ENCODE measurements around the gene LRMDA.

Gene LRMDA

GRCh38 chr10:76088008-76088407, 656.6 kb downstream of the LRMDA start:
- H3K27ac Mint-ChIP-seq = no peak overlapping the region
- no peaks in the 10 kb centered on the region for H3K27me3 Mint-ChIP-seq (ENCODE audit: low read depth)
- H3K36me3 Mint-ChIP-seq (ENCODE audit: low read depth) = no peaks in the 10 kb centered on the region
- no peaks in the 10 kb centered on the region for H3K9me3 Mint-ChIP-seq
- no peaks in the 10 kb centered on the region for H3K4me1 Mint-ChIP-seq (ENCODE audit: low read depth)
- H3K4me3 Mint-ChIP-seq = no peak overlapping the region

- Mint-ChIP-seq H3K4me1 (ENCODE audit: low read depth) (no peaks in the 10 kb centered on the region), H3K9me3 (no peaks in the 10 kb centered on the region), H3K27me3 (ENCODE audit: low read depth) (no peaks in the 10 kb centered on the region), H3K27ac (no peak overlapping the region), H3K4me3 (no peak overlapping the region), H3K36me3 (ENCODE audit: low read depth) (no peaks in the 10 kb centered on the region)
Measured at GRCh38 chr10:76088980-76089379, 657.6 kb downstream of the LRMDA start.

GRCh38 chr10:76089556-76090180, 658.2 kb downstream of the LRMDA start:
- H3K4me1 Mint-ChIP-seq (ENCODE audit: low read depth) = no peaks in the 10 kb centered on the region
- H3K27me3 Mint-ChIP-seq (ENCODE audit: low read depth) = no peaks in the 10 kb centered on the region
- H3K36me3 Mint-ChIP-seq (ENCODE audit: low read depth) = no peaks in the 10 kb centered on the region
- H3K4me3 Mint-ChIP-seq = no peak overlapping the region
- no peak overlapping the region for H3K27ac Mint-ChIP-seq
- H3K9me3 Mint-ChIP-seq = no peaks in the 10 kb centered on the region

GRCh38 chr10:76091926-76092325, 660.5 kb downstream of the LRMDA start:
- H3K4me3 Mint-ChIP-seq = no peak overlapping the region

GRCh38 chr10:76106611-76107010, 675.2 kb downstream of the LRMDA start:
- Mint-ChIP-seq H3K4me1 (ENCODE audit: low read depth) (no peaks in the 10 kb centered on the region), H3K9me3 (peaks cover 6% of the 10 kb centered on the region), H3K27me3 (ENCODE audit: low read depth) (no peaks in the 10 kb centered on the region), H3K36me3 (ENCODE audit: low read depth) (no peaks in the 10 kb centered on the region), H3K27ac (no peak overlapping the region), H3K4me3 (no peak overlapping the region)

More at GRCh38 chr10:76091926-76092325, 660.5 kb downstream of the LRMDA start:
- no peak overlapping the region for H3K27ac Mint-ChIP-seq
- no peaks in the 10 kb centered on the region for H3K27me3 Mint-ChIP-seq (ENCODE audit: low read depth)
- no peaks in the 10 kb centered on the region for H3K4me1 Mint-ChIP-seq (ENCODE audit: low read depth)
- H3K36me3 Mint-ChIP-seq (ENCODE audit: low read depth) = no peaks in the 10 kb centered on the region
- no peaks in the 10 kb centered on the region for H3K9me3 Mint-ChIP-seq

- Mint-ChIP-seq H3K4me1 (ENCODE audit: low read depth) (no peaks in the 10 kb centered on the region), H3K27ac (no peak overlapping the region), H3K27me3 (ENCODE audit: low read depth) (no peaks in the 10 kb centered on the region), H3K4me3 (no peak overlapping the region), H3K9me3 (no peaks in the 10 kb centered on the region), H3K36me3 (ENCODE audit: low read depth) (no peaks in the 10 kb centered on the region)
Measured at GRCh38 chr10:76108563-76109359, 677.3 kb downstream of the LRMDA start.

- Mint-ChIP-seq H3K4me1 (ENCODE audit: low read depth) (no peaks in the 10 kb centered on the region), H3K36me3 (ENCODE audit: low read depth) (no peaks in the 10 kb centered on the region), H3K4me3 (no peak overlapping the region), H3K27ac (no peak overlapping the region), H3K27me3 (ENCODE audit: low read depth) (no peaks in the 10 kb centered on the region), H3K9me3 (no peaks in the 10 kb centered on the region)
Measured at GRCh38 chr10:76111404-76111803, 680.0 kb downstream of the LRMDA start.

GRCh38 chr10:76111986-76112825, 680.8 kb downstream of the LRMDA start:
- Mint-ChIP-seq H3K9me3 (no peaks in the 10 kb centered on the region), H3K27ac (no peak overlapping the region), H3K4me3 (no peak overlapping the region), H3K27me3 (ENCODE audit: low read depth) (no peaks in the 10 kb centered on the region), H3K4me1 (ENCODE audit: low read depth) (no peaks in the 10 kb centered on the region), H3K36me3 (ENCODE audit: low read depth) (no peaks in the 10 kb centered on the region)

GRCh38 chr10:76112826-76113150, 681.4 kb downstream of the LRMDA start:
- no peak overlapping the region for H3K4me3 Mint-ChIP-seq
- no peak overlapping the region for H3K27ac Mint-ChIP-seq
- no peaks in the 10 kb centered on the region for H3K36me3 Mint-ChIP-seq (ENCODE audit: low read depth)
- no peaks in the 10 kb centered on the region for H3K27me3 Mint-ChIP-seq (ENCODE audit: low read depth)
- no peaks in the 10 kb centered on the region for H3K9me3 Mint-ChIP-seq
- no peaks in the 10 kb centered on the region for H3K4me1 Mint-ChIP-seq (ENCODE audit: low read depth)

- H3K9me3 Mint-ChIP-seq = no peaks in the 10 kb centered on the region
- no peaks in the 10 kb centered on the region for H3K4me1 Mint-ChIP-seq (ENCODE audit: low read depth)
- H3K36me3 Mint-ChIP-seq (ENCODE audit: low read depth) = no peaks in the 10 kb centered on the region
- H3K4me3 Mint-ChIP-seq = no peak overlapping the region
- H3K27me3 Mint-ChIP-seq (ENCODE audit: low read depth) = no peaks in the 10 kb centered on the region
- H3K27ac Mint-ChIP-seq = no peak overlapping the region
Measured at GRCh38 chr10:76113952-76114351, 682.5 kb downstream of the LRMDA start.

- Mint-ChIP-seq H3K9me3 (no peaks in the 10 kb centered on the region), H3K27me3 (ENCODE audit: low read depth) (no peaks in the 10 kb centered on the region), H3K4me1 (ENCODE audit: low read depth) (no peaks in the 10 kb centered on the region), H3K4me3 (no peak overlapping the region), H3K36me3 (ENCODE audit: low read depth) (no peaks in the 10 kb centered on the region), H3K27ac (no peak overlapping the region)
Measured at GRCh38 chr10:76114581-76115001, 683.2 kb downstream of the LRMDA start.

- no peaks in the 10 kb centered on the region for H3K27me3 Mint-ChIP-seq (ENCODE audit: low read depth)
- no peak overlapping the region for H3K27ac Mint-ChIP-seq
- H3K4me1 Mint-ChIP-seq (ENCODE audit: low read depth) = no peaks in the 10 kb centered on the region
- H3K36me3 Mint-ChIP-seq (ENCODE audit: low read depth) = no peaks in the 10 kb centered on the region
- no peaks in the 10 kb centered on the region for H3K9me3 Mint-ChIP-seq
- H3K4me3 Mint-ChIP-seq = no peak overlapping the region
Measured at GRCh38 chr10:76115131-76115470, 683.7 kb downstream of the LRMDA start.

- no peaks in the 10 kb centered on the region for H3K9me3 Mint-ChIP-seq
- no peaks in the 10 kb centered on the region for H3K36me3 Mint-ChIP-seq (ENCODE audit: low read depth)
- H3K27me3 Mint-ChIP-seq (ENCODE audit: low read depth) = no peaks in the 10 kb centered on the region
- no peak overlapping the region for H3K4me3 Mint-ChIP-seq
- H3K27ac Mint-ChIP-seq = no peak overlapping the region
- H3K4me1 Mint-ChIP-seq (ENCODE audit: low read depth) = no peaks in the 10 kb centered on the region
Measured at GRCh38 chr10:76115471-76116155, 684.2 kb downstream of the LRMDA start.

GRCh38 chr10:76116523-76116922, 685.1 kb downstream of the LRMDA start:
- Mint-ChIP-seq H3K4me1 (ENCODE audit: low read depth) (no peaks in the 10 kb centered on the region), H3K4me3 (no peak overlapping the region), H3K27me3 (ENCODE audit: low read depth) (no peaks in the 10 kb centered on the region), H3K9me3 (no peaks in the 10 kb centered on the region), H3K36me3 (ENCODE audit: low read depth) (no peaks in the 10 kb centered on the region), H3K27ac (no peak overlapping the region)

All from T-helper 1 cell treated with Interleukin-12 subunit alpha and Interleukin-12 subunit beta and Interleukin-4 antibody, amounts not matched to agents 30 μg/mL and 1 μg/mL, for 36 hours (primary cell).